ENCODE measurements around the gene ANXA2R.

DNA sequence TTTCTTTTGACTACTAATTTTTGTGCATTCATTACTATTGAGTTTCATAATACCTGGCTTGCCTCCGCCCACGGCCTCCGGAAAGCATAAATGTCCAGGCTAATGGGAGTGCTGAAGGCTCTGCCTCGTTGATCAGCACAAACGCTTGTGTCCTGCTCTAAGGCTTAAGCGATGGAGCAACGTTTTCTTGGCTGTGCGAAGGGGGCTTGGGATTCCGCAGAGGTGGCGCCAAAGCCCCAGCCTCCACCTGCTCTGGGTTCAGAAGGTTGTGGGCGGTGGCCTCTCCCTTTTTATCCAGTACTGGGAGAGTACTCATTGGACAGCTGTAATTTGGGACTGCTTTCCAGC is 19.7 kb downstream of the ANXA2R start:
- TF ChIP-seq, protein P1, sequence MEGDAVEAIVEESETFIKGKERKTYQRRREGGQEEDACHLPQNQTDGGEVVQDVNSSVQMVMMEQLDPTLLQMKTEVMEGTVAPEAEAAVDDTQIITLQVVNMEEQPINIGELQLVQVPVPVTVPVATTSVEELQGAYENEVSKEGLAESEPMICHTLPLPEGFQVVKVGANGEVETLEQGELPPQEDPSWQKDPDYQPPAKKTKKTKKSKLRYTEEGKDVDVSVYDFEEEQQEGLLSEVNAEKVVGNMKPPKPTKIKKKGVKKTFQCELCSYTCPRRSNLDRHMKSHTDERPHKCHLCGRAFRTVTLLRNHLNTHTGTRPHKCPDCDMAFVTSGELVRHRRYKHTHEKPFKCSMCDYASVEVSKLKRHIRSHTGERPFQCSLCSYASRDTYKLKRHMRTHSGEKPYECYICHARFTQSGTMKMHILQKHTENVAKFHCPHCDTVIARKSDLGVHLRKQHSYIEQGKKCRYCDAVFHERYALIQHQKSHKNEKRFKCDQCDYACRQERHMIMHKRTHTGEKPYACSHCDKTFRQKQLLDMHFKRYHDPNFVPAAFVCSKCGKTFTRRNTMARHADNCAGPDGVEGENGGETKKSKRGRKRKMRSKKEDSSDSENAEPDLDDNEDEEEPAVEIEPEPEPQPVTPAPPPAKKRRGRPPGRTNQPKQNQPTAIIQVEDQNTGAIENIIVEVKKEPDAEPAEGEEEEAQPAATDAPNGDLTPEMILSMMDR (IDR thresholded peaks at IDR 0.05): no peak
- TF ChIP-seq POLR2A (IDR thresholded peaks at IDR 0.05): no peak

Measured in Peyer's patch (tissue), 4 donors.